Hepatocyte (in vitro differentiated cells): ENCODE results near the gene LRRC28. TPM values are rescaled to one million over a fixed set of nuclear protein-coding genes. Genes with fewer than 3 reads are reported as not detected.
"Not testable (repeated sequence)": the region's sequence is repeated elsewhere in the genome, so short reads cannot be mapped to it uniquely, and the experiment has no call there.

Experiments
- DNase-seq: peaks from one replicate; pipeline ENCODE4 v3.0.0-alpha.2; 2016; ENCODE audit warnings: low spot score
- H2AFZ ChIP-seq: fragments of 200-600 bp; sonication (generic); 2 replicates; pipeline ENCODE4 v1.6.0; 2016; ENCODE audit warnings: antibody characterized with exemption, mild to moderate bottlenecking
- H3K27ac ChIP-seq: fragments of 200-600 bp; sonication (generic); 2 replicates; pipeline ENCODE4 v1.5.1; 2016; ENCODE audit warnings: mild to moderate bottlenecking
- H3K27me3 ChIP-seq: fragments of 200-600 bp; sonication (generic); 2 replicates; pipeline ENCODE4 v1.6.1; 2016
- H3K36me3 ChIP-seq: fragments of 200-600 bp; sonication (generic); replicated peaks from 2 replicates; pipeline ENCODE4 v1.5.1; 2016; ENCODE audit warnings: low read depth; ENCODE audit not compliant: insufficient read depth
- H3K4me1 ChIP-seq: fragments of 200-600 bp; sonication (generic); 2 replicates; pipeline ENCODE4 v1.5.1; 2016; ENCODE audit warnings: mild to moderate bottlenecking, moderate library complexity; ENCODE audit not compliant: insufficient read depth
- H3K4me2 ChIP-seq: fragments of 200-600 bp; sonication (generic); 2 replicates; pipeline ENCODE4 v1.6.0; 2016
- H3K4me3 ChIP-seq: fragments of 200-600 bp; sonication (generic); 2 replicates; pipeline ENCODE4 v1.5.1; 2016; ENCODE audit warnings: mild to moderate bottlenecking
- H3K79me2 ChIP-seq: fragments of 200-600 bp; sonication (generic); 2 replicates; pipeline ENCODE4 v1.6.0; 2017; ENCODE audit warnings: mild to moderate bottlenecking
- H3K9me2 ChIP-seq: fragments of 200-600 bp; sonication (generic); replicated peaks from 2 replicates; pipeline ENCODE4 v1.6.0; 2017; ENCODE audit warnings: mild to moderate bottlenecking; ENCODE audit not compliant: insufficient read depth
- H3K9me3 ChIP-seq: fragments of 200-600 bp; sonication (generic); 2 replicates; pipeline ENCODE4 v1.5.1; 2016; ENCODE audit warnings: low read depth, mild to moderate bottlenecking
- H4K20me1 ChIP-seq: fragments of 200-600 bp; sonication (generic); 2 replicates; pipeline ENCODE4 v1.6.0; 2016; ENCODE audit warnings: mild to moderate bottlenecking; ENCODE audit not compliant: insufficient read depth, poor library complexity, severe bottlenecking
- CTCF ChIP-seq: fragments of 200-600 bp; sonication (generic); IDR thresholded peaks from 2 replicates; pipeline ENCODE4 v1.5.1; 2016; ENCODE audit warnings: antibody characterized with exemption, mild to moderate bottlenecking; ENCODE audit not compliant: poor library complexity
- EZH2 ChIP-seq: fragments of 200-600 bp; sonication (generic); IDR thresholded peaks from 2 replicates; pipeline ENCODE4 v1.6.1; 2016; ENCODE audit warnings: antibody characterized with exemption, mild to moderate bottlenecking, borderline replicate concordance
- EZH2phosphoT487 ChIP-seq: fragments of 200-600 bp; sonication (generic); IDR thresholded peaks from one replicate; pipeline ENCODE4 v1.6.1; 2018; ENCODE audit warnings: antibody characterized with exemption, mild to moderate bottlenecking, low read depth, moderate library complexity; ENCODE audit not compliant: unreplicated experiment, severe bottlenecking
- WGBS: methylation state at CpG from one replicate; pipeline ENCODE4 v1.1.6; 2016; ENCODE audit warnings: low lambda C conversion rate; ENCODE audit errors: missing lambda C conversion rate; 5-methylcytosine and 5-hydroxymethylcytosine counted together
- polyA plus RNA-seq: library from polyadenylated mRNA; unstranded; fragments of >200 nt; fragmentation: Nextera tagmentation; extraction: Ambion mirVana; gene quantifications from 2 replicates; pipeline ENCODE4 v1.2.1, GENCODE V29; 2016
- total RNA-seq: library from RNA; depleted of rRNA; stranded (reverse); fragments of >200 nt; gene quantifications from 2 replicates; pipeline ENCODE4 v1.2.3, GENCODE V29; 2014

LRRC28 gene
- total and polyA plus RNA-seq, 2 experiments from 2014 or later: 32.1 to 55.5 TPM

- H3K4me3 ChIP-seq: no peak overlapping the region
- no peak overlapping the region for H3K4me2 ChIP-seq
- H2AFZ ChIP-seq: no peak overlapping the region
- H3K27me3 ChIP-seq: no peaks in the 10 kb centered on the region
- H3K36me3 ChIP-seq: no peaks in the 10 kb centered on the region
- peaks cover 2% of the 10 kb centered on the region for H4K20me1 ChIP-seq
- H3K4me1 ChIP-seq: no peaks in the 10 kb centered on the region
- WGBS: 93% methylated on average over 3 of the region's 3 CpGs
- no peaks in the 10 kb centered on the region for H3K9me3 ChIP-seq
- no peak overlapping the region for H3K27ac ChIP-seq
- DNase-seq: no peak
- no peak for TF ChIP-seq CTCF
- TF ChIP-seq EZH2: no peak
- no peak for TF ChIP-seq EZH2phosphoT487
- H3K79me2 ChIP-seq: peaks cover 9% of the 10 kb centered on the region
- no peaks in the 10 kb centered on the region for H3K9me2 ChIP-seq
Measured at GRCh38 chr15:99228120-99228770, 23.0 kb upstream of the LRRC28 start.

GRCh38 chr15:99230867-99231266 is 20.4 kb upstream of the LRRC28 start:
- Histone ChIP-seq H3K4me1 (no peaks in the 10 kb centered on the region), H3K27me3 (no peaks in the 10 kb centered on the region), H3K4me3 (no peak overlapping the region), H3K79me2 (peaks cover 9% of the 10 kb centered on the region), H2AFZ (no peak overlapping the region), H3K4me2 (no peak overlapping the region), H3K36me3 (no peaks in the 10 kb centered on the region), H4K20me1 (peaks cover 2% of the 10 kb centered on the region), H3K9me3 (no peaks in the 10 kb centered on the region), H3K9me2 (no peaks in the 10 kb centered on the region), H3K27ac (no peak overlapping the region)
- no peak for TF ChIP-seq EZH2
- no peak for TF ChIP-seq EZH2phosphoT487
- TF ChIP-seq CTCF: no peak
- DNase-seq: no peak
- WGBS: 96% methylated on average over 4 of the region's 4 CpGs

GRCh38 chr15:99232740-99233139 is 18.5 kb upstream of the LRRC28 start:
- H3K27me3 ChIP-seq: no peaks in the 10 kb centered on the region
- no peaks in the 10 kb centered on the region for H3K9me3 ChIP-seq
- H3K4me1 ChIP-seq: no peaks in the 10 kb centered on the region
- H3K4me2 ChIP-seq: no peak overlapping the region
- peaks cover 9% of the 10 kb centered on the region for H3K79me2 ChIP-seq
- no peaks in the 10 kb centered on the region for H4K20me1 ChIP-seq
- DNase-seq: no peak
- no peaks in the 10 kb centered on the region for H3K9me2 ChIP-seq
- H3K36me3 ChIP-seq: no peaks in the 10 kb centered on the region
- no peak overlapping the region for H3K27ac ChIP-seq
- H2AFZ ChIP-seq: no peak overlapping the region
- TF ChIP-seq CTCF (no peak), EZH2 (no peak), EZH2phosphoT487 (no peak)
- 92% methylated on average over 2 of the region's 2 CpGs for WGBS
- no peak overlapping the region for H3K4me3 ChIP-seq

GRCh38 chr15:99234160-99234559 is 17.1 kb upstream of the LRRC28 start:
- 96% methylated on average over 6 of the region's 6 CpGs for WGBS
- H3K27me3 ChIP-seq, H3K4me3 ChIP-seq, DNase-seq, H2AFZ ChIP-seq, H4K20me1 ChIP-seq, H3K9me2 ChIP-seq, H3K4me2 ChIP-seq, H3K27ac ChIP-seq, H3K9me3 ChIP-seq, H3K4me1 ChIP-seq, H3K36me3 ChIP-seq: not testable (repeated sequence)
- peaks cover 13% of the 10 kb centered on the region for H3K79me2 ChIP-seq
